SK-N-SH (cell line): ENCODE results near the gene C5orf24.

Source experiments
- EZH2phosphoT487 ChIP-seq: fragments of 200-600 bp; sonication (generic); IDR thresholded peaks from 2 replicates; pipeline ENCODE4 v1.6.1; 2017; ENCODE audit warnings: low read depth, mixed run types, mild to moderate bottlenecking, antibody characterized with exemption, moderate library complexity, borderline replicate concordance
- RFX5 ChIP-seq: IDR thresholded peaks from 2 replicates; pipeline ENCODE4 v1.6.1; 2012; ENCODE audit warnings: mild to moderate bottlenecking, improper control_type of control experiment, low read length
- RXRA ChIP-seq: IDR thresholded peaks from 2 replicates; pipeline ENCODE4 v1.4.0; 2012; ENCODE audit warnings: low read depth, mild to moderate bottlenecking, borderline replicate concordance
- SIN3A ChIP-seq: IDR thresholded peaks from 2 replicates; pipeline ENCODE4 v1.6.1; 2012; ENCODE audit warnings: low read depth, mild to moderate bottlenecking, low read length, moderate library complexity, borderline replicate concordance
- TAF1 ChIP-seq: IDR thresholded peaks from 2 replicates; pipeline ENCODE4 v1.6.1; 2012; ENCODE audit warnings: low read depth, mild to moderate bottlenecking, low read length, moderate library complexity, borderline replicate concordance
- TF ChIP-seq, protein P1 (sequence below): IDR thresholded peaks from 2 replicates; pipeline ENCODE4 v1.4.0; 2012; ENCODE audit warnings: low read depth
- TF ChIP-seq, protein P2 (sequence below): fragments of 200-600 bp; sonication (generic); IDR thresholded peaks from 2 replicates; pipeline ENCODE4 v1.6.1; 2017; ENCODE audit warnings: antibody characterized with exemption, mild to moderate bottlenecking, moderate library complexity

DNA sequence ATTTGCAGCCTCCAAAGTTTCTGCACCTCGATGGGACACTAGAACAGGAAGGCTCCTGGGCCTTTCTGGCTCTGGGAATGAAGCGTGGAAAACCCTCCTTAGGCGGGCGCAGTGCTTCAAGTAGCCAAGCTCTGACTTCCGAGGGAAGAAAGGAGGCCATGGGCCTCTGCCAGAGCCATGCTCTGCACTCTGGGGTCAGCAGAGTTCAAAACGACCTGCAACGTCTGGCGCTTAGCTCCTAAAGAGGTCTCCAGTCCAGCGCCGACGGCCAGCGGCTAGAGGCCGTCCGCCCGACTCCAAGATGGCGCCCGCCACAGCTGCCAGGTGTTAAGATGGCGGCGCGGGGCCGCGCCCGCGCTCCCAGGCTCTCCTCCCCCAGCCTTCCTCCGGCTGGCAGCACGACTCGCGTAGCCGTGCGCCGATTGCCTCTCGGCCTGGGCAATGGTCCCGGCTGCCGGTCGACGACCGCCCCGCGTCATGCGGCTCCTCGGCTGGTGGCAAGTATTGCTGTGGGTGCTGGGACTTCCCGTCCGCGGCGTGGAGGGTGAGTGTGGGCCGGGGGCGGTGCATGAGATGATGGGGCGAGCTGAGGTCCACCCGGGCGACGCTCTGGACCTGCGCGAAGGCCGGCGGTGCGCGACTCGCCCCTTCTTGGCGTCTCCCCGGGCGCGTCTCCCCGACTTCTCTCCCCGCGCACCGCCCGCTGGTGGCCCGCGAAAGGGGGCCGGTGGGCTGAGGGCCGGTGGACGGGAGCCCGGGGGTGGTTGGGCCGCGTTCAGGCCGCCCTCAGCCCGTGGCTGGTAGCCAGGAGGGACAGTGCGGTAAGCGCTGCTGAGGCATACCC lies 28.4 kb downstream of the C5orf24 start, which contains the start of gene TXNDC15:
- TF ChIP-seq, protein P1, sequence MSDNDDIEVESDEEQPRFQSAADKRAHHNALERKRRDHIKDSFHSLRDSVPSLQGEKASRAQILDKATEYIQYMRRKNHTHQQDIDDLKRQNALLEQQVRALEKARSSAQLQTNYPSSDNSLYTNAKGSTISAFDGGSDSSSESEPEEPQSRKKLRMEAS: peak; percentile 72
- TF ChIP-seq TAF1 (peak; percentile 97), SIN3A (peak; percentile 70; the same call in 1 of the 2 replicates), RFX5 (no peak), RXRA (no peak), EZH2phosphoT487 (no peak)
- TF ChIP-seq, protein P2, sequence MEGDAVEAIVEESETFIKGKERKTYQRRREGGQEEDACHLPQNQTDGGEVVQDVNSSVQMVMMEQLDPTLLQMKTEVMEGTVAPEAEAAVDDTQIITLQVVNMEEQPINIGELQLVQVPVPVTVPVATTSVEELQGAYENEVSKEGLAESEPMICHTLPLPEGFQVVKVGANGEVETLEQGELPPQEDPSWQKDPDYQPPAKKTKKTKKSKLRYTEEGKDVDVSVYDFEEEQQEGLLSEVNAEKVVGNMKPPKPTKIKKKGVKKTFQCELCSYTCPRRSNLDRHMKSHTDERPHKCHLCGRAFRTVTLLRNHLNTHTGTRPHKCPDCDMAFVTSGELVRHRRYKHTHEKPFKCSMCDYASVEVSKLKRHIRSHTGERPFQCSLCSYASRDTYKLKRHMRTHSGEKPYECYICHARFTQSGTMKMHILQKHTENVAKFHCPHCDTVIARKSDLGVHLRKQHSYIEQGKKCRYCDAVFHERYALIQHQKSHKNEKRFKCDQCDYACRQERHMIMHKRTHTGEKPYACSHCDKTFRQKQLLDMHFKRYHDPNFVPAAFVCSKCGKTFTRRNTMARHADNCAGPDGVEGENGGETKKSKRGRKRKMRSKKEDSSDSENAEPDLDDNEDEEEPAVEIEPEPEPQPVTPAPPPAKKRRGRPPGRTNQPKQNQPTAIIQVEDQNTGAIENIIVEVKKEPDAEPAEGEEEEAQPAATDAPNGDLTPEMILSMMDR: no peak
